D721Med (cell line): ENCODE measurements around the gene ZNF20.
A peak's percentile ranks its signal among the peaks of the same experiment; 100 is the strongest.
"Not testable (repeated sequence)": the region's sequence is repeated elsewhere in the genome, so short reads cannot be mapped to it uniquely, and the experiment has no call there.

Experiments
- DNase-seq: peaks from one replicate; pipeline ENCODE4 v3.0.0; 2011; ENCODE audit warnings: low spot score; ENCODE audit not compliant: insufficient read length
- FAIRE-seq: peaks from 2 replicates; lab custom pipeline; 2011; peaks lifted over from hg19 to GRCh38; lab: Jason Lieb, UNC
- TF ChIP-seq, protein P1 (sequence below): IDR thresholded peaks from 2 replicates; pipeline ENCODE4 v1.5.1; 2012; ENCODE audit warnings: mild to moderate bottlenecking, control low read depth; ENCODE audit not compliant: insufficient read depth; ENCODE audit errors: missing control alignments

Gene ZNF20

DNA sequence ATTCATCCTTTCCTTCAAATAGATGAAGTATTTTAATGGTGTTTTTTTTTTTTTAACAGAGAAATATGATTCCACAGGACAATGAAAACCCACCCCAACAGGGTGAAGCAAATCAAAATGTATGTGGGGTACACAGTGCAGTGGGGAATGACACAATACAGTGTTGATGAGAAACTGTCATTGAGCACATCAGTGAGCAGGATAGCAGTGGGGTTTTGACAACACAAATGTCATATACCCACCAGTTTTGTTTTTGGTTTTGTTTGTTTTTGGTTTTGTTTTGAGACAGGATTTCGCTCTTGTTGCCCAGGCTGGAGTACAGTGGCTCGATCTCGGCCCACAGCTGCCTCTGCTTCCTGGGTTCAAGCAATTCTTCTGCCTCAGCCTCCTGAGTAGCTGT lies 46.4 kb downstream of the ZNF20 start:
- no peak for DNase-seq
- TF ChIP-seq, protein P1, sequence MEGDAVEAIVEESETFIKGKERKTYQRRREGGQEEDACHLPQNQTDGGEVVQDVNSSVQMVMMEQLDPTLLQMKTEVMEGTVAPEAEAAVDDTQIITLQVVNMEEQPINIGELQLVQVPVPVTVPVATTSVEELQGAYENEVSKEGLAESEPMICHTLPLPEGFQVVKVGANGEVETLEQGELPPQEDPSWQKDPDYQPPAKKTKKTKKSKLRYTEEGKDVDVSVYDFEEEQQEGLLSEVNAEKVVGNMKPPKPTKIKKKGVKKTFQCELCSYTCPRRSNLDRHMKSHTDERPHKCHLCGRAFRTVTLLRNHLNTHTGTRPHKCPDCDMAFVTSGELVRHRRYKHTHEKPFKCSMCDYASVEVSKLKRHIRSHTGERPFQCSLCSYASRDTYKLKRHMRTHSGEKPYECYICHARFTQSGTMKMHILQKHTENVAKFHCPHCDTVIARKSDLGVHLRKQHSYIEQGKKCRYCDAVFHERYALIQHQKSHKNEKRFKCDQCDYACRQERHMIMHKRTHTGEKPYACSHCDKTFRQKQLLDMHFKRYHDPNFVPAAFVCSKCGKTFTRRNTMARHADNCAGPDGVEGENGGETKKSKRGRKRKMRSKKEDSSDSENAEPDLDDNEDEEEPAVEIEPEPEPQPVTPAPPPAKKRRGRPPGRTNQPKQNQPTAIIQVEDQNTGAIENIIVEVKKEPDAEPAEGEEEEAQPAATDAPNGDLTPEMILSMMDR, result no peak
- FAIRE-seq, result no peak

DNA sequence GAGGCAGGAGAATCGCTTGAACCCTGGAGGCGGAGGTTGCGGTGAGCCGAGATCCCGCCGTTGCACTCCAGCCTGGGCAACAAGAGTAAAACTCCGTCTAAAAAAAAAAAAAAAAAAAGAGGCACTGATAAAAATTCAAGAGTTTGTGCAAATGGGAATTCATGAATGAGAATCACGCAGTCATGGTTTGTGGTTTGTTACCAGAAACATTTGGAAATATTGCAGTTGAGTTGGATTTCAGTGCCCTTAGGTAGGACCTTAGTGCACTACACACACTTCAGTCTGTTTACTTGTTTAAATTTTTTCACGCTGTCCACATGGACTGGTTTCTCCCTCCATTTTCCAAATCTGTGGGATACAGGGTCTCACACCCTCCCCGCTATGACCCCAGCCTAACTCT lies 47.2 kb downstream of the ZNF20 start:
- no peak for FAIRE-seq
- TF ChIP-seq, protein P1, result no peak

DNA sequence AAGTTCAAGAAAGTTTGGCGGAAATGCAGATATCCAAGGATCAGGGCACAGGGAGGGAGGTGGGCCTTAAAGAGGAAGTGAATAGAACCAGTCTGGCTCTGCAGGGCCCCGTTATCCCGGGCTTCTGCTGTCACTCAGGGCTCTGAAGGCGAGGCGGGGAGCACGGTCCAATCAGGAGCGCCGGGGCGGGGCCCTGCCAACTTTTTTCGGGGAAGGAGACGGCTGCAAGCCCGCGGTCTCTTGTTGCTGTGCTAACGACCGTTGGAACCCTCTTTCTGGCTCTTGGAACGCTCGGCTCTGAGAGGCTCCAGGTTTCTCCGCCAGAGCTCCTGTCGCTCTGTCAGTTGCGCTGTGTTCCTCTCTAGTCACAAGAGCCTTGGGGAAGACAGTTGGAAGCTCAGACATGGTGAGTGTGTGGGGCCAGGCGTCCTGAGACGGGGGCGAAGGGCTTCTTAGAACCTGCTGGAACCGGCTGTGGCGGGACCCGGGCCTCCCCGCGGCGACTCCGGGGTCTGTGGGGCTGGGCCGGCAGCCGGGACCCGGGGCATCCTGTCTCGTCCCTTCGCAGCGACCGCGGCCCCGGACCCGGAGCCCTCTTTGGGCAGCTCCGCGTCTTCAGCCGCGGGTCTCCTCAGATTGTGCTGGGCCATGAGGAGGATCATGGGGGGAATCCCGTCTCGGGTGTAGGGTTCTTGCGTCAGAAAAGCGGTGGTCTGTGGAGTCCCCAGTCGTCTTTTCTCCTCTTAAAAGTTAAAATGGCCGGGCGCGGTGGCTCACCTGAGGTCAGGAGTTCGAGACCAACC lies 47.9 kb downstream of the ZNF20 start:
- TF ChIP-seq, protein P1, result no peak
- DNase-seq, result peak; percentile 50
- no peak for FAIRE-seq

More for the DNA sequence above, 47.2 kb downstream of the ZNF20 start:
- DNase-seq, result no peak

DNA sequence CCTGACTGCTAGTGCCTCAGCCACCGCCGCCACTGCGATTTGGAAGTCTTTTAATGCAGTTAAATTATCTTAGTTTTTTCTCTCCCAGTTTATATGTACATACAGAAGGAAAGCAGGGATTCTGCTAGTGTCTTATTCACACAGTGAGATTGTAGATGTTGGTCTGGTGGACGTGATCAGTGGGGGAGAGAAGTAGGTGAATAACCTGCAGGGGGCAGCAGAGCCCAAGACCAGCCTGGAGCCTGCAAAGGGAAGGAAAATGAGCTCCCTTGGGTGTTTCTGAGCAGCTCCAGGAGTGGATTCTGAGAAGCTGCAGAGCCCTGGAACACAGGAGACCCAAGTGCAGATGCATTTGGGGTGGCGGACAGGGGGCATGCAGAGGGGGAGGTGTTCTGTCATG lies 49.3 kb downstream of the ZNF20 start:
- DNase-seq (peak; percentile 69), FAIRE-seq (no peak)
- TF ChIP-seq, protein P1, result peak; percentile 58

DNA sequence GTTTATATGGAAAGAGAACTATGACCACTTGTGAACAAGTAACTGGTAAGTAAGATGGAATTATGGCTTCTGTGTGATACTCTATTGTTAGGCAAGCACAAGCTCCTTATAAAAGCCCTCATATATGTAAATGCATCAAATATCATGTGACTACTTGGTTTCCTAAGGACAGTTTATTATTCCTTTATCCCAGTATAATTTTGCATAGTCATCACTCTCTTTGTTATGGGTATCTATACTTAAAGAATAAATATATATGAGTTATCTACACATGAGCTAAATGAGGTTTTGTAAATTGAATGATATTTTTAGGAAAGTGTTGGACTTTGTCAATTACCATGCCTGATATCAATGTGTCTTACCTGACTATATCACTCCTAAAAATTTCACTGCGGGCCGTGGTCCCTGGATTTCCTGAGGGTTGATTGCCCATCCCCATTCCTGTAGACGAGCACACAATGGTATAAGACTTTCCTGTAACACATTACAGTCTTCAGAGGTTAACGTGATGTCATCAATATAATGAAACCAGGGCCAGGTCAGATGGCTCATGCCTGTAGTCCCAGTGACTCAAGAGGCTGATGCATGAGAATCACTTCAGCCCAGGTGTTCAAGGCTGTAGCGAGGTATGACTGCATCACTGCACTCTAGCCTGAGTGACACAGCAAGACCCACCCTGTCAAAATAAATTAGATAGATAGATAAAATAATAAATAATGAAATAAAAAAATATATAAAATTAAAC lies 54.9 kb downstream of the ZNF20 start:
- no peak for FAIRE-seq
- TF ChIP-seq, protein P1, result no peak

DNA sequence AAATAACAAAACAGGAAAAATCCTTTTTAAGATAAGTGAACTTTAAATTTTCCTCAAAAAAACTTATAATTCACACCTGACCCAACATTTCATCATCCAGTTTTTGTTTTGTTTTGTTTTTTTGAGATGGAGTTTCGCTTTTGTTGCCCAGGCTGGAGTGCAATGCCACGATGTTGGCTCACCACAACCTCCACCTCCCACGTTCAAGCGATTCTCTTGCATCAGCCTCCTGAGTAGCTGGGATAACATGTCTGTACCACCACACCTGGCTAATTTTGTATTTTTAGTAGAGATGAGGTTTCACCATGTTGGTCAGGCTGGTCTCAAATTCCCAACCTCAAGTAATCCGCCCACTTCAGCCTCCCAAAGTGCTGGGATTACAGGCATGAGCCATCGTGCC lies 56.8 kb downstream of the ZNF20 start:
- FAIRE-seq, DNase-seq: not testable (repeated sequence)

More for the DNA sequence above, 54.9 kb downstream of the ZNF20 start:
- no peak for DNase-seq
